GM21619 (cell line): ENCODE data around the gene ROR2.

Experiments
- ATAC-seq: cut with Tn5 transposase; IDR thresholded peaks from one replicate; pipeline ENCODE4 v1.9.1; 2021; ENCODE audit not compliant: unreplicated experiment

The ROR2 gene

DNA sequence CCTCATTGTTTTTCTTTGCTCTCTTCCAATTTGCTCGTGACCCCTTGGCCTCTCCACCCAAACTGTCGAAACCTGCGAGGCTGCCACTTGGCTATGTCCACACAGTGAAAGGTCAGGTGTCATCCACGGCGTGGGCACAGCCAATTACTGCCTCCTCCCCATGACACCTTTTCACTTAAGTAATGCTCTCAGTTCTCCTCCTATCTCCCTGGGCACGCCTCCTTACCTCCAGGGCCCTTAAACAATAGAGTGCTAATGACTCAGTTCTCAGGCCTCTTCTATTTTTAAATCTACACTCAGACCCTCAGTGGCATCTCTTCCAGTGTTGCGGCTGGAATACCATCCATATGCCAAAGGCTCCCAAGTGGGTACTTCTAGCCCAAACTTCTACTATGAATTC lies 256.8 kb downstream of the ROR2 start:
- ATAC-seq: no peak

DNA sequence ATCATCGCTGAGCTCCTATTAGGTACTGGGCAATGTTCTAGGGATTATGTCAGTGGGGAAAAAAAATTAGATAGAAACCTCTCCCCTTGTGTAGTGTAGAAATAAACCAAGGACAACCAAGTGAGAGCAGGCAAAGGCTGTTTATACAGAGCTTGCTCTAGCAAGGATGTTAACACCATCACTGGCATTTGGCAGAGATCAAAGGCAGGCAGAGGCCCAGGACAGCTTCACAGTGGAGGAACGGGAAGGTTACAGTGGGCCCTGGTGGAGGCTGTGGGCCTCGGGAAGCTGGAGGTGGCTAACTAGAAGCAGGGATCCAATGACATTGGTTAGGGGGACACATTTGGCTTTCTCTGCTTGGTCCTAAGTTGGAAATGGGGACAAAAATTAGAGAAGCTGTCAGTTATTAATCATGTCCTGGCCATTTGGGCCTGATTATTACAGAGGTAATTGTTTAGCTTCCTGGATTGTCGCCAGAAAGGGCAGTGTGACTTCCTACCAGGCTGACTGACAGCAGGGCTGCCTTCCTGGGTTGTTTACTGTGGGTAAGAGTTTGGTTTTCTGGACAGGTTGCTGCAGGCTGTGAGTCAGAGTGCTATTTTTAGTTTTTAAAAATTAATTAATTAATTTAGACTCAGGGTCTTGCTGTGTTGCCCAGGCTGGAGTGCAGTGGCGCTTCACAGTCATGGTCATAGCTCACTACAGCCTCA lies 259.3 kb downstream of the ROR2 start:
- ATAC-seq: no peak

DNA sequence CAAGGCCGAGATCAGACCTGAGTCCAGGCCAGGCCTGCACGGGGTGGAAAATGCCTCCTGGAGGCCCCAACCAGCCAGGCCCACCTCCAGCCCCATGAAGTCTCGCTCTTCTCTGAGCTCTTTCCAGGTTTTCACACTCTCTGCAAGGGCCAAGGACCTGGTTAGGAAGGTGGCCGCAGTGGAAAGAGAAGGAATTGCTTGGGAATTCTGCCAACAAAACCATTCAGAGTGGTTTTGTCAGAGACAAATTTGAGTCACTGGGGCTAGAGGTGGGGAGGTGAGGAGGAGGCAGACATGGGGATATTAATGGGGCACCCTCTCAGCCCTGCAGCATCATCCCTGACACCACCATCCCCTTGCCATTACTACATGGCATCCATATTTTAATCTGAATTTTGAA lies 261.0 kb downstream of the ROR2 start:
- no peak for ATAC-seq

DNA sequence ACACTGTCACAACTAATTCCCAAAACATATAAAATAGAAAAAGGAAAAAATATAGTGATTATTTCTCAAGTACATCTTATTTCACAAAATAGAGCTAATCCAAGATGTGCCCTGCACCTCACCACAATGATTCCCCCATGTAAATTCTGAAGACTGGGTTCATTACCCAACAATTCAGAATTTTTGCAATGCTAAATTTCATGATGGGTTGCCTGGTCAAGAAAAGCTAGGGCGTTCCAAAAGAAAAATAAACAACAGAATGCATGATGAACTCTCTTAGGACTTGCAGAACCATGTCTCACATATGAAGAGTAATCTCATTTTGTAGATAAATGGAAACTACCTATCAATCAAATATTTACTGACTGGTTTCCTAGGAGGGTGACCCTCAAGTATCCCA lies 266.8 kb downstream of the ROR2 start:
- ATAC-seq: no peak

DNA sequence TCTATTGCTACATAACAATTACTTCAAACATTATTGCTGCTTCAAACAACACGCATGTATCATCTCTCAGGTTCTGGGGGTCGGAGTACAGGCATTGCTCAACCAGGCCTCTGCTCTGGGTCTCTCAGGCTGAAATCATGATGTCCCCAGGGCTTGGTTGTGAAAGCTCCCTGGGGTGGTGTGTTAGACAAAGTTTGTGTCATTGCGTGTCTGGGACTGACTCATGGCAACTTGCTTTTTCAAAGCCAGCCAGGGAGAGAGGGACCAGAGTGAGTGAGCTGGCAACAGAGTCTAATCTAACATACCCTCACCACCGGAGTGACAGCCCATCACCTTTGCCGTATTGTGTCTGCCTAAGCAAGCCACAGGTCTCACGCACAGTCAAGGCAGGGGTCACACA lies 267.2 kb downstream of the ROR2 start:
- ATAC-seq: no peak

DNA sequence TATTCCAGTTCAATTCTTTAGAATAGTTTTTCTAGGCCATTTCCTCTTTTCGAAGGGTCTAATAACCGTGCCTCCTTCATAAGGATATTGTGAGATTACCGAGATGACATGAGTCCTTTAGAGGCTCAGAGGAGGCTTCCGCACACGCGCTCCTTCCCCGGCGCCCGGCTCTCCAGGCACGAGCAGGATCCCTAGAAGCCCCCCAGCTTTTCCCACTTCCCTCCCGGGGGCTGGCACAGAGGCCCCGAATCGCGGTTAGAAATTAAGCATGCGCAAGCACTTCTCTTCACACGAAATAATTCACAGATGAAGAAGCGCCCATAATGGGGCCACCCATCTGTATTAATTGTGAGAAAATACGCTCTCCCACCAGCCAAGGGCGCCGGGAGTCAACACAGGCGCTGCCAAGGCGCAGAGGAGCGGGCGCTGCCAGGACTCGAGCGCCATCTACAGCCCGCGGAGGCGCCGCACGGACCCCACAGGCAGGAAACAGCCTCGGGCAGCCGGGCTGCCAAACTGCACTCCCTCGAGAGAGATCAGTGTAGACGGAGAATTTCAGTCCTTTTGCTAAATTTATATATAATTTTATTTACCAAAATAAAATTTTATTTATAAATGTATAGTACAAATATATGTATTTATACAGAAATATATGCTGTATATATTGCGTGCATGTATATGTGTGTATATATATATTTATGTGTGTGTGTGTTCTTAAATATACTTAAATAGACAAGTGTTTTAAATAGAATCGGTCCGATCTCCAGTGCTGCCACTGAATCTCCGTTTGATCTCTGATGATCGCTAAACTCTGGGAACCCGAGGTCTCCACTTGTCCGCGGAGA lies 268.3 kb downstream of the ROR2 start:
- peak; percentile 58 for ATAC-seq

DNA sequence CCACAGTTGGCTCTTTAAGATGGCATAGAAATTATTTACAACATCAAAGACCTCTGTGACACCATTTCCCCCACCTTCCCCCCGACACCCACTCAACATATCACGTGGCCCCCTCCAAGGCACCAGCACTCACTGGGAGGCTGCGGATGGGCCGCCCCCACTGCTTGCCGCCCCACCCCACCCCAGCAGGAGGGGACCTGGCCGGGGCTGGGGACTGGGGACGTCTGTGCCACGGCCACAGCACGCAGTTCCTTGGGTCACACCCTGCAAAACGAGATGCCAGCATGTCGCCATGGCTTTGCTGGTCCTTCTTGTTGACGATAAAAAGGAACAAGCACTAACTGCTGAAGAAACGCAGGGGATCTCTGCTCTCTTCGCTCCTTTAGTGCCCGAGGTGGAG lies 269.0 kb downstream of the ROR2 start:
- no peak for ATAC-seq

DNA sequence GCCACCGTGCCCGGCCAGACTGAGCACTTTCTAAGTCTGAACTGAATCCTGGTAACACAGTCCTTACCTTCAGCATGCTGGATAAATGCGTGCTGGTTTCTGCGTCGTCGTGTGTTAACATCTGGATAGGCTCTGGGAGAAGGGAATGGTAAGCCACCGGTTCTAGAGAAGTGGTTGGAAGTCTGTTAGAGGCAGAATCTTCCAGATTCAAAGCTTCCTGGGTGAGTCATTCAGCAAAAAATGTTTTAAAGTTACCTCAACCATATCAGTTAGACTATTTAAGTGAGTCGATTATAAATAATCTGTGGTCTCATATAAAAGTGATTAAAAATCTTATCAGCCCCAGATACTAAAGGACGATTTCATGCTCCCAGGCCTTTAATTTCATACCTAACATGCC lies 269.9 kb downstream of the ROR2 start:
- ATAC-seq: no peak

DNA sequence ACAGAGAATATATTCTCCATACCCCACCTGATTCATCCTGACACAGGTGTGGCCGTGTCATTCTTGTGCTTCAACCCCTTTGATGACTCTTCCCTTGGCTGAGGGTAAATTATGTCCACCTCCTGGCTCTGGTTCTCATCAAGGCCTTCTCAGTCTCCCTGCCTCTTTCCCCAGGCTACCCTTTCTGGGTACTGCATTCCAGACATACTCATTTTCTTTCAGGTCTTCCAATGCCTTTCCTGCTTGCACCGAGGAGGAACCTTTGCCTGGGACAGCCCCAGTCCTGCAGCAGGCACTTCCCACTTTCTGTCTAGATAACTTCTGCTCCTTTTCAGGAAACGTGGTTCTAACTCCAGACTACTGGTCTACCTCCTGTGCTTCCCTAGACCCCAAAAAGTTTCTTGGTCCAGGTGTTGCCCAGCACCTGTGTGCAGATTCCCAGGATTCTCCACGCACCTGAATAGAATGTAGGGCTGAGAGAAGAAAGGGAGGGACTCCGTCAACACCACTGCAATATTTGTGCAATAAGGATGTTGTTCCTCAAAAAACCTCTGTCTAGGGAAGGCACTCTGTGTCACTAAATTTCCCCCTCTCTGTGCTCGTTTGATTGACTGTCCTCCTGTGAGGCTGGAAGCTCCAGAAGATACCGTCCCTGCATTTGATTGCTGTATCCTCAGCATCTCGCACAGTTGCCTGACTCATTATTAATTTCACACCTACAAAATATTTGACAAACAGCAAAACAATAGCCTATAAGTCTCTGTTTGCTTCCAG lies 271.0 kb downstream of the ROR2 start:
- ATAC-seq: no peak

DNA sequence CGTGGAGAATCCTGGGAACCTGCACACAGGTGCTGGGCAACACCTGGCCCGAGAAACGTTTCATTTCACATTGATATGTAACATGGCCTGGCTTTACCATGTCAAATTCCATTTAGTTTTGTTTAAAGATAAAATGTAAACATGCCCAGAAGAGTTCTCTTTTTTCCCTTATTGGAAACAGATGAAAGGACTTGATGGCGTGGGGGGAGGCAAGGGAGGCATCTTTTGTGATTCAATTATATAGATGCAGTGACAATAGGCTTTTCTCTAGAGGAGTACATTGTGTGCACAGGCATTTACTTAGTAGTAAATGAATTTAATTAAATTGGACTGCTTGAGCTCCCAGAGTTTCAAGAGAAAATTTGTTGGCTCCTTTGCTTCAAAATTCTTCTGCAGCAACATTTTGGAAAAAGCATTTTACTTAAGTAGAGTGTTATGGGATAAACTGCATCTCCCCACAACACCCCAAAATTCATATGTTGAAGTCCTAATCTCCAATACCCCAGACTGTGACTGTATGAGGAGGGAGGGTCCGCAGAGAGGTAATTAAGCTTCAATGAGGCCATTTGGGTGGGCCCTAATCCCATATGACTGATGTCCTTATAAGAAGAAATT lies 272.1 kb downstream of the ROR2 start:
- ATAC-seq: no peak

DNA sequence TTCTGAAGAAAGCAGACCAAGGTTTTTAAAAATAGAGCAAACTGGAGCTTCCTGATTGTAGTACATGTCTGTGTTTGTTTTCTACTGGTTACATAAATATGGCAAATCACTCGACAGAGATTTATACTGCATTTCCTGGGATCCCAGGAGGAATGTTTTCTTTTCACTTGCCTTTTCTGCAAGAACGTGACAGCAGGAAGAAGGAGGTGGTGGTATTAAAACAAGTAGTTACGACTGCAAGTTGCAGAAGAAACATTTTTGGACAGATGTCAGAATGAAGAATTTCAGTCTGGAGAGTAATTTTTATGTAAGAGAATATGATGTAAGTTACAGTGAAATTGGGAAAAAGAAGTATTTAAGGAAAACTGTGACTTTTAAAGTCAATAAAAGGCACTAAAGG lies 272.7 kb downstream of the ROR2 start:
- ATAC-seq: no peak

DNA sequence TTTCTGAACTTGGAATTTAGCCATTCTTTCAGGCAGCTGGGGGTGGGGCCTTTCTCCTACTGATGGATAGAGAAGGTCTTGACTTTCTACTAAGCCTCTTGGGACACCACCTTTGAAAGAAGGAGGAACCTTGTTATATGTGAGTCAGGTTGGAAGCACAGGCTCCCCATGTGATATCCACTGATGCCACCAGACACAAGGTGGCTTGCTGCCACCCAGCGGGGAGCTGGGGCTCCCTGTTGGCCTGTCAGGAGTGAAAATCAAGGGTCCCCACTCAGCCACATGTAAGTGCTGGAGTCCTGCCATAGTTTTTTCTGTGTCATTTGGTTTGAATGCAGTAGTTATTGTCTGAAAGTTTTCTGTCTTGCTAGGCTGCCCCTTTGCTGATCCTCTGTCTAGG lies 274.0 kb downstream of the ROR2 start:
- no peak for ATAC-seq

DNA sequence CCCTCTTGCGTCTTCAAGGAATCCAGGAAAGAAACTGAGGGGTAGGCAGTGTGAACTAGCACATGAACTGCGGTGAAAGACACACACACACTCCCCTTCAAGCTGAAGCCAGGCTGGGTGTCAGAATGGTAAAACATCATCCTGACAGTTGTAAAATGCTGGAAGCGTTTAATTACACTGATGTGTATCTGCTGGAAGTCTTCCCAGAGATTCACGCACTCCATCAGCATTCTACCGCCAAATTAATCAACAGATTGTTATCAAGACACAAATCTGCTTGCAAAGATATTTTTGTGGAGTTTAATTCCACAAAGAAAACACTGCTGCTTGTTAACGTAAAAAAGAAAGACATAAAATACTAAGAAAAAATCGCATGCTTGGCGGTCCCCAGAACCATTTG lies 285.4 kb downstream of the ROR2 start:
- ATAC-seq: no peak

DNA sequence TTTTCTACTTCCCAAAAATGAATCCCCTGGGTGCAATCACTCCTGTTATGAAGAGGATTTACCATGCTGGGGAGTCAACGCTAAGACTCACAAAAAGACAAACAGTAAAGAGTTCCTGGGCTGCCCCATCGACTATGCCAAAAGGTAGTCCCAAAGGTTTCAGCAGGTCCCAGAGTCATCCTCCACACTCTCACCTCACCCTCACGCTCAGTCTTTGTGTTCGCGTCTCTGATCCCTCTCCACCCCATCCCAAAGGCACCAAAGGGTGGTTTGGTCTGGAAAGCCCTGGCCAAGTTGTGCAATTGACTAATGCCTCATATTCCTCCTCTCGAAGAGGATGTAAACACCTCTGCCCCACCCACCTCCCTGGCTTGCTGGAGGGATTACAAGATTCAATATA lies 286.2 kb downstream of the ROR2 start:
- ATAC-seq: no peak

DNA sequence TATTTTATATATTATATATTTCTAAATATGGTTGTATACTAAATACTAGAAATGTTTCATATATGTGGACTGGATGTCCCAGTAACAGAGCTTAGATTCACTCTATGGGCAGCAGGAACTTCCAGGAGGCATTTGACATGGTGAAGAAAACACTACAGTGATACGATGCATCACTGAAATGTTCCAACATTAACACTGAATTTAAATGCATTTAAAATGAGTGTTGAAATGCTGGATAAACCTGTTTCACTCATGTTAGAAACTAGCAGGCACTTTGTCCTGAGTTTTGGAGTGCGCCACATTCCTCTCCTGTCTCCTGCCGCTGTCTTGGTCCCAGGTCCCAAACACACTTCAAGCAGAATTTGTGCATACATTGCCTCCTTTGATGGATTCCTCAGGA lies 288.6 kb downstream of the ROR2 start:
- no peak for ATAC-seq

DNA sequence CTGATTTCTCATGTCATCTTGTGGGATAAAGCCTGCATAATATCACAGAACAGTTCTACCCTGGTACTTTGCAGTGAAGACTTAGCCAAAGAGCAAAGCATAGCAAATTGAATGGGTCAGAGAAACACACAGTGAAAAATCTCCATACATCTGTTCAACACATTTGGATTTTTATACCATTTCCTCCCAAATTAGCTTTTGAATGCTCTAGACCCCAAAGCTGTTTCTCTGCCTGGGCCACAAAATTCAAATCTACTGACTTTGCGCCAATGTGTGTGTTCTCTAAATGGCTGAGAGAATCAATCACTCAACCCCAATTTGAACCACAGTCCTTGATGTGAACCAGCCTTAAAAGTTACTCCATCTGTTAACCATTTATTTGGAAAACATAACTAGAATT lies 289.5 kb downstream of the ROR2 start:
- ATAC-seq: no peak

DNA sequence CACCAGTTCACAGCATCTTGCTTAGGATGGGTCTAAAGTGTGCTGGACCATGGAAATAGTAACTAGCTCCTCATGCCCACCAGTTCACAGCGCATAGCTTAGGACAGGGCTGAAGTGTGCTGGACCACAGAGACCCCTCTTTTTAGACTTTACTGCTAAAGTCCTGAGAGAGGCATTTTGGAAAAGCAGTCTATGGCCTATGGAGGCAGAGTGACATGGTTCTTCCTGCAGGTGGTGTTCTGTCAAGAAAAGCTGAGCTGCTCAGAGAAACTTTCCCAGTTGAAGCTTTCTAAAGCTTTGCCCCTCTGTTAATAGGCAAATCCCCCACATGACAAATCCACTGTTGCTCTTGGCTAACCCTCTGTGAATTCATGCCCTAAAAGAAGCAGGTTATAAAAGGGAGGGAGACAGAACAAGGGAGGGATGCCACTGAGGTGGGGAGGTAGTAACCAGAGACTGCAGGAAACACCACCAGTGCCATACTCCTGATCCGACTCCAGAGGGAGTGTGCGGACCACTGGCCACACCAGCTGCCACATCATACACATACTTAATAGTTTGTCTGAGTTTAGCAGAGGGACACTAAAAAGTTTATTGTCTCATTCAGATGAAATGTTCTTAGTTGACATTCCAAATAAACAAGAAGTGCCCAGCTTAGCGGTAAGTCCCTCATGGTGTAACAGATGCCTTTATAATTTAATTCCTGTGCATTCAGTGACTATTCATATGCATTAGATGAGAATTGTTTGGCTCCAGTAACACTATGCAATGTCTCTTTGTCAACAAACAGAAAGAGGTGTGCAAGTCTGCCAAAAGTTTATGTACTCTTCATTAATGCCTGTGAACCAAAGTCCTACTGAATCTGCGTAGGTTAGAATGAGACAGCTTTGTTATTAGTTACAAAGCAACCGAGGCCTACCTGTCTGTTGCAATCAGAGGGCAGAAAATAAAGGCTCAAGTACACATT lies 290.2 kb downstream of the ROR2 start:
- no peak for ATAC-seq

DNA sequence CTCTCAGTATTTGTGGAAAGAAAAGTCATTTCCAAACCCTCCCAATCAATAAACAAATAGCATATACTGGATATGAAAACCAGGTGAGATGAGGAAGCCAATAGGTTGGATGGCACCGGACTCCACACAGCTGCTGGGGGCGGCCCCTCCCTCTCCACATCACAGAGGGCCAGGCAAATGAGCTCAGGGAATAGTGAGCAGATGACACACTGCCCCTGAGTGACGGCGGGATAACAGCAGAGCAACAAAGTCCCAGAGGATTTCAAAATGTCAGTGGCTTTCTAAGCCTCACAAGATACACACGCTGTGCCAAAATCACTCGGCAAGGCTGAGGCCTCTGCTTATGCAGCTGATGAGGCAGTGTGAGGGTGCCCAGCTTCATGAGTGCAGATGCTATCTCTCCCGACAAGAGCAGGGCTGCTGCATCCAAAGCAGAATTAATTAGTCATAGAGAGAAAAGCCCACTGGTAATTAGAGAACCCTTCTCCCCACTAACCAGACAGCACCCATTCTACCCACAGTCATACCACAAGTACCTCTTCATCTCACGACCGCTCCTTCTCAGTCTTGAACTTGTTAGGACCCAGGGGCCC lies 291.4 kb downstream of the ROR2 start:
- ATAC-seq: no peak

DNA sequence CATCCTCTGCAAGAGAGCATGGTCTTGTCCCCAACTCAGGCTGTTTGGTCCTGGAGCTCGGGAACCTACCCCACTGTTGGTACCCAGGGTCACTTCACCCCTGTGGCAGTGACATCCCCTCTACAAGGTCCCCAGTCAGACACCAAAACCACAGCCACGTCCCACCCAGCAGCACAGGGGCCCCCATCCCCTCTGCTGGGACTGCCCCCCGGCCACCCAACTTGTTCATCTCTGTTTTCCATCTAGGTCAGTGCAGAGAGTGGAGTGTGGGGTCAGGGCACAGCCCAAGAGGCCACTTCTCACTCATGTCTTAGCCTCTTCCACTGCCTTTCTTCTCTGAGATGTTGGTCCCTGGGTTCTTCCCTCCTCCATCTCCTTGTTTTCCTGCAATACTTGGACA lies 292.5 kb downstream of the ROR2 start:
- ATAC-seq: no peak

DNA sequence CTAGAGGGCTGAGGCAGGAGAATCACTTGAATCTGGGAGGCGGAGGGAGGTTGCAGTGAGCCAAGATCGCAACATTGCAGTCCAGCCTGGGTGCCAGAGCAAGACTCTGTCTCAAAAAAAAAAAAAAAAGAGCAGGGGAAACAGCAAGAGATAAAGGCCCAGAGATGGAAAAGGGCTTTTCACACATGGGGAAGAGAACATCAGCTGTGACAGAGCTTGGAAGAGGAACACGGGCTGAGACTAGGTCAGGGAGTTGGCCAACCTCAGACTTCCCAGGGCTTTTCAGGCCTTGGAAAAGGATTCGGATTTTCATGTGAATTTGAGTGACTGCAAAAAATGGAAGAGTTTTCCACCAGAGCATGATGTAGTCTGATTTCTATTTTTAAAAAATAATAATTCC lies 294.4 kb downstream of the ROR2 start:
- ATAC-seq: no peak
